Fibroblast of lung (primary cell): ENCODE results near the gene L3MBTL2. TPM values are rescaled to one million over a fixed set of nuclear protein-coding genes. Genes with fewer than 3 reads are reported as not detected.
A peak's percentile ranks its signal among the peaks of the same experiment; 100 is the strongest.

ENCODE experiments used
- DNase-seq, 2 donors: peaks; one replicate each; pipeline versions ENCODE4 v3.0.0 to v3.0.0-alpha.2; 2010; ENCODE audit warnings: low read depth in 2 of 2
- H2AFZ ChIP-seq: 2 replicates; pipeline ENCODE4 v1.5.1; 2012; ENCODE audit warnings: low read length, control low read depth, inconsistent platforms
- H3K27ac ChIP-seq: 2 replicates; pipeline ENCODE4 v1.5.1; 2011; ENCODE audit warnings: low read length, control low read depth; ENCODE audit not compliant: insufficient read depth
- H3K27me3 ChIP-seq: 2 replicates; pipeline ENCODE4 v1.5.1; 2011; ENCODE audit warnings: mild to moderate bottlenecking, low read length; ENCODE audit not compliant: control insufficient read depth, insufficient read depth
- H3K36me3 ChIP-seq: 2 replicates; pipeline ENCODE4 v1.5.1; 2011; ENCODE audit warnings: low read length; ENCODE audit not compliant: control insufficient read depth, insufficient read depth
- H3K4me1 ChIP-seq: 2 replicates; pipeline ENCODE4 v1.5.1; 2011; ENCODE audit warnings: low read length; ENCODE audit not compliant: control insufficient read depth, insufficient read depth; ENCODE audit errors: extremely low read depth
- H3K4me2 ChIP-seq: 2 replicates; pipeline ENCODE4 v1.5.1; 2011; ENCODE audit warnings: low read length, control low read depth; ENCODE audit not compliant: insufficient read depth; ENCODE audit errors: extremely low read depth
- H3K4me3 ChIP-seq, 4 experiments: fragments of 200-600 bp in 1 of 4; sonication (generic) in 1 of 4; replicated peaks in 1 of 4; 2 replicates each; pipeline ENCODE4 v1.5.1; 2011 to 2016; ENCODE audit warnings: low read length in 4 of 4, low read depth in 3 of 4, mild to moderate bottlenecking in 3 of 4, control low read depth in 2 of 4, inconsistent platforms in 1 of 4, mixed read lengths in 1 of 4; ENCODE audit not compliant: insufficient read depth in 1 of 4; ENCODE audit errors: control extremely low read depth in 1 of 4
- H3K79me2 ChIP-seq: 2 replicates; pipeline ENCODE4 v1.5.1; 2012; ENCODE audit warnings: mild to moderate bottlenecking, low read length, inconsistent platforms; ENCODE audit not compliant: control insufficient read depth, insufficient read depth
- H3K9ac ChIP-seq: 2 replicates; pipeline ENCODE4 v1.5.1; 2011; ENCODE audit warnings: mild to moderate bottlenecking, low read length, control low read depth; ENCODE audit not compliant: insufficient read depth
- H3K9me3 ChIP-seq: 2 replicates; pipeline ENCODE4 v1.5.1; 2012; ENCODE audit warnings: low read depth, low read length; ENCODE audit not compliant: control insufficient read depth, insufficient read depth
- H4K20me1 ChIP-seq: 2 replicates; pipeline ENCODE4 v1.5.1; 2011; ENCODE audit warnings: low read length; ENCODE audit not compliant: control insufficient read depth, insufficient read depth; ENCODE audit errors: extremely low read depth
- EZH2 ChIP-seq: IDR thresholded peaks from 2 replicates; pipeline ENCODE4 v1.5.1; 2012; ENCODE audit warnings: low read length, control low read depth, mild to moderate bottlenecking; ENCODE audit errors: missing control alignments
- polyA plus RNA-seq, 2 donors: library from polyadenylated mRNA; depleted of rRNA in 1 of 2; stranded (reverse) in 1 of 2; unstranded in 1 of 2; fragments of >200 nt; gene quantifications; 2 replicates each; pipeline ENCODE4 v1.2.1, GENCODE V29; 2011 to 2012; ENCODE audit warnings: missing spikeins in 1 of 2
- total RNA-seq: library from RNA; depleted of rRNA; stranded (reverse); fragments of >200 nt; gene quantifications from 2 replicates; pipeline ENCODE4 v1.2.1, GENCODE V29; 2014
- TF ChIP-seq, protein P1 (sequence below), 2 donors: IDR thresholded peaks in 1 of 2; conservative IDR thresholded peaks in 1 of 2; 1 replicate in 1 of 2; 2 replicates in 1 of 2; pipeline ENCODE4 v1.5.1; 2011 to 2012; ENCODE audit warnings: low read length in 2 of 2, control low read depth in 1 of 2, inconsistent platforms in 1 of 2, low read depth in 1 of 2, mild to moderate bottlenecking in 1 of 2

L3MBTL2 gene
- total and polyA plus RNA-seq, 2 donors (not counting 1 experiment from before 2014, with no cell fraction given) = 16.0 to 19.3 TPM

DNA sequence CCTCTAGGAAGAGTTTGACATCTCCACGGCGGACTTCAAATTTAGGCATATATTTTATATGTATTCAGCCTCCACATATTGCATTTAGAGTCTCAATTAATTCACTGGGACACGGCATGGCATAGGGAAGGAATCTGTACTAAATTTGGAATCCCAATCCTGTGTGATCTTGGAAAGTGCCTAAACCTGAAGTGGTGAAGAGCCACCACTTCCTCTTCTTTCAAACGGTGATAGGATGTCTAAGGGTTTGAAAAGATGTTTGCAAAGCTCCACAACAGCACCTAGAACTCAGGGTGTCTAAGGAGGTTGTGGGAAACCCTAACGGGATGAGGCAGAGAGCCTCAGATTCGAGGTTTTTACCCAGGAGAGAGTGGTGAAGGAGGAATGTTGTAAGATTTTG is 1.0 kb upstream of the L3MBTL2 start:
- H3K4me1 ChIP-seq = no peaks in the 10 kb centered on the region
- H2AFZ ChIP-seq = no peak overlapping the region
- no peak overlapping the region for H3K9ac ChIP-seq
- TF ChIP-seq, protein P1, sequence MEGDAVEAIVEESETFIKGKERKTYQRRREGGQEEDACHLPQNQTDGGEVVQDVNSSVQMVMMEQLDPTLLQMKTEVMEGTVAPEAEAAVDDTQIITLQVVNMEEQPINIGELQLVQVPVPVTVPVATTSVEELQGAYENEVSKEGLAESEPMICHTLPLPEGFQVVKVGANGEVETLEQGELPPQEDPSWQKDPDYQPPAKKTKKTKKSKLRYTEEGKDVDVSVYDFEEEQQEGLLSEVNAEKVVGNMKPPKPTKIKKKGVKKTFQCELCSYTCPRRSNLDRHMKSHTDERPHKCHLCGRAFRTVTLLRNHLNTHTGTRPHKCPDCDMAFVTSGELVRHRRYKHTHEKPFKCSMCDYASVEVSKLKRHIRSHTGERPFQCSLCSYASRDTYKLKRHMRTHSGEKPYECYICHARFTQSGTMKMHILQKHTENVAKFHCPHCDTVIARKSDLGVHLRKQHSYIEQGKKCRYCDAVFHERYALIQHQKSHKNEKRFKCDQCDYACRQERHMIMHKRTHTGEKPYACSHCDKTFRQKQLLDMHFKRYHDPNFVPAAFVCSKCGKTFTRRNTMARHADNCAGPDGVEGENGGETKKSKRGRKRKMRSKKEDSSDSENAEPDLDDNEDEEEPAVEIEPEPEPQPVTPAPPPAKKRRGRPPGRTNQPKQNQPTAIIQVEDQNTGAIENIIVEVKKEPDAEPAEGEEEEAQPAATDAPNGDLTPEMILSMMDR (conservative IDR thresholded peaks at IDR 0.05 in 1 of 2, IDR thresholded peaks at IDR 0.05 in 1 of 2; ENCODE audit: low read depth in 1 of 2, low read length in 2 of 2) = no peak
- TF ChIP-seq EZH2 = no peak
- no peaks in the 10 kb centered on the region for H3K9me3 ChIP-seq
- H3K27me3 ChIP-seq = no peaks in the 10 kb centered on the region
- H3K36me3 ChIP-seq = no peaks in the 10 kb centered on the region
- no peak overlapping the region for H3K4me3 ChIP-seq
- peaks cover 10% of the 10 kb centered on the region for H3K79me2 ChIP-seq
- H4K20me1 ChIP-seq = no peaks in the 10 kb centered on the region
- H3K4me2 ChIP-seq = no peak overlapping the region
- H3K27ac ChIP-seq = no peak overlapping the region
- DNase-seq = no peak

DNA sequence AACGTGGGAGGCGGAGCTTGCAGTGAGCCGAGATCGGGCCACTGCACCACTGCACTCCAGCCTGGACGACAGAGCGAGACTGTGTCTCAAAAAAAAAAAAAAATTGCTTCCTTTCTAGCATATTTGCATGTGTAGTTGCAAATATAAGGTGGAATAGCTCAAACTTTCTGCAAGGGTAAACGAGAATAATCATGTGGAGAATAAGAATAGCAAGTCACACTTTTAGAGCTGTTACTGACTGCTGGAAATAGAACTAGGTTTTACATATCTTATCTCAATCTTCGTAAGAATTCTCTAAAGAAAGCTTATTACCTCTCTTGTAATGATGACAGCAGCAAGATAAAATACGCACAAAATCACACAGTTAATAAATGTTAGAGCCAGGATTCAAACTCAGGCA is 1.6 kb downstream of the L3MBTL2 start:
- H3K27ac ChIP-seq = no peak overlapping the region
- no peak overlapping the region for H2AFZ ChIP-seq
- H3K27me3 ChIP-seq = no peaks in the 10 kb centered on the region
- H3K9ac ChIP-seq = no peak overlapping the region
- H3K36me3 ChIP-seq = peaks cover 1% of the 10 kb centered on the region
- no peak overlapping the region for H3K4me3 ChIP-seq
- H4K20me1 ChIP-seq = no peaks in the 10 kb centered on the region
- no peaks in the 10 kb centered on the region for H3K4me1 ChIP-seq
- H3K9me3 ChIP-seq = no peaks in the 10 kb centered on the region
- no peak for DNase-seq
- no peak for TF ChIP-seq EZH2
- TF ChIP-seq, protein P1 (conservative IDR thresholded peaks at IDR 0.05 in 1 of 2, IDR thresholded peaks at IDR 0.05 in 1 of 2; ENCODE audit: low read depth in 1 of 2, low read length in 2 of 2) = no peak
- no peak overlapping the region for H3K4me2 ChIP-seq
- H3K79me2 ChIP-seq = peaks cover 10% of the 10 kb centered on the region

DNA sequence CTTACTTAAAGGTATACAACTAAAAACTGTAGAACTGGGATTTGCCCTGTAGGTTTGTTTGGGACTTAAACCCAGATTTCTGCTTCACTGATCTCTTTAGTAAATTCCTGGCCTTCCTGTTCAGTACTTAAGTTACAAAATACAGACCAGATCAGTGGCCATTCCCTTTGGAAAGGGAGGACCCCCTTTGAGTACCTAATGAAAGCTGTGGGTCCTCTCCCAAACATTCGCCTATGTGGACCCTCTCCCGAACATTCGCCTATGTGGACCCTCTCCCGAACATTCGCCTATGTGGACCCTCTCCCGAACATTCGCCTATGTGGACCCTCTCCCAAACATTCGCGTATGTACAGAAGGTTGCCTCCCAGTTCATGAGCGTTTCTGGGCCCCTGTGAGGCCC is 10.3 kb downstream of the L3MBTL2 start:
- Histone ChIP-seq H3K4me2 (no peak overlapping the region), H3K27ac (no peak overlapping the region), H3K4me3 (peak overlapping the region in 1 of 4 experiments; percentile 45), H2AFZ (no peak overlapping the region), H3K27me3 (no peaks in the 10 kb centered on the region), H3K36me3 (peaks cover 3% of the 10 kb centered on the region), H3K4me1 (peaks cover 10% of the 10 kb centered on the region), H4K20me1 (no peaks in the 10 kb centered on the region), H3K9me3 (no peaks in the 10 kb centered on the region), H3K79me2 (no peaks in the 10 kb centered on the region), H3K9ac (no peak overlapping the region)
- TF ChIP-seq EZH2 = no peak
- TF ChIP-seq, protein P1 (conservative IDR thresholded peaks at IDR 0.05 in 1 of 2, IDR thresholded peaks at IDR 0.05 in 1 of 2; ENCODE audit: low read depth in 1 of 2, low read length in 2 of 2) = no peak
- DNase-seq = no peak
